B cell (primary cell): Measurements from ENCODE around the gene KLHL25. TPM values are rescaled to one million over a fixed set of nuclear protein-coding genes. Genes with fewer than 3 reads are reported as not detected.

Source experiments
- ATAC-seq: fragments of 200-7000 bp; cut with Tn5 transposase; one replicate; pipeline ENCODE4 v1.10.0; 2021; ENCODE audit warnings: low read depth, mild to moderate bottlenecking, moderate number of reproducible peaks, moderate library complexity
- CTCF ChIA-PET: fragments of 350-600 bp; sonication (Branson Sonifier 250); formaldehyde crosslinking; loops from one replicate; lab custom pipeline; 2021; ENCODE audit warnings: antibody characterized with exemption, inconsistent platforms; lab: Charles Lee
- POLR2A ChIA-PET: fragments of 350-600 bp; sonication (Branson Sonifier 250); formaldehyde crosslinking; loops from one replicate; lab custom pipeline; 2021; ENCODE audit warnings: antibody characterized with exemption; lab: Charles Lee
- DNase-seq: peaks from one replicate; pipeline ENCODE4 v3.0.0; 2013
- H2AFZ ChIP-seq: 2 replicates; pipeline ENCODE4 v1.6.1; 2012; ENCODE audit warnings: mild to moderate bottlenecking, low read depth, low read length; ENCODE audit not compliant: insufficient read depth, poor library complexity, severe bottlenecking
- H3K27ac ChIP-seq, 2 donors: 1 replicate in 1 of 2; 2 replicates in 1 of 2; pipeline ENCODE4 v1.5.1; 2012 to 2013; ENCODE audit warnings: low read length in 2 of 2, mild to moderate bottlenecking in 2 of 2, moderate library complexity in 1 of 2
- H3K27me3 ChIP-seq, 4 experiments: fragments of 200-600 bp in 1 of 4; sonication (generic) in 1 of 4; replicated peaks in 1 of 4; 1 replicate in 2 of 4; 2 replicates in 2 of 4; pipeline versions ENCODE4 v1.6.1 to v1.7.0; 2013 to 2016; ENCODE audit warnings: low read length in 3 of 4, mild to moderate bottlenecking in 2 of 4, mixed read lengths in 1 of 4, moderate library complexity in 1 of 4; ENCODE audit not compliant: insufficient read depth in 4 of 4, control insufficient read depth in 3 of 4; ENCODE audit errors: control extremely low read depth in 1 of 4
- H3K36me3 ChIP-seq, 2 experiments: replicated peaks in 1 of 2; 1 replicate in 1 of 2; 2 replicates in 1 of 2; pipeline versions ENCODE4 v1.6.1 to v1.7.1; 2013; ENCODE audit warnings: low read length in 1 of 2; ENCODE audit not compliant: insufficient read depth in 2 of 2, control insufficient read depth in 1 of 2; ENCODE audit errors: control extremely low read depth in 1 of 2, extremely low read depth in 1 of 2
- H3K4me1 ChIP-seq, 2 donors: fragments of 200-600 bp in 1 of 2; sonication (generic) in 1 of 2; 1 replicate in 1 of 2; 2 replicates in 1 of 2; pipeline versions ENCODE4 v1.5.1 to v1.6.1; 2013 to 2017; ENCODE audit warnings: low read length in 2 of 2; ENCODE audit not compliant: control insufficient read depth in 2 of 2, insufficient read depth in 2 of 2
- H3K4me2 ChIP-seq: replicated peaks from 2 replicates; pipeline ENCODE3; 2012; ENCODE audit warnings: mild to moderate bottlenecking, low read depth, low read length; ENCODE audit not compliant: poor library complexity, severe bottlenecking
- H3K4me3 ChIP-seq, 5 experiments: fragments of 200-600 bp in 1 of 5; sonication (generic) in 1 of 5; 1 replicate in 3 of 5; 2 replicates in 2 of 5; pipeline versions ENCODE4 v1.5.1 to v1.7.0; 2011 to 2016; ENCODE audit warnings: low read length in 4 of 5, mild to moderate bottlenecking in 4 of 5, low read depth in 2 of 5, control low read depth in 1 of 5, moderate library complexity in 1 of 5; ENCODE audit not compliant: insufficient read depth in 1 of 5; ENCODE audit errors: control extremely low read depth in 1 of 5, extremely low read depth in 1 of 5
- H3K79me2 ChIP-seq: fragments of 200-600 bp; sonication (generic); one replicate; pipeline ENCODE4 v1.6.0; 2016; ENCODE audit warnings: low read length; ENCODE audit not compliant: control insufficient read depth, insufficient read depth
- H3K9ac ChIP-seq: fragments of 200-600 bp; sonication (generic); 2 replicates; pipeline ENCODE4 v1.6.1; 2017; ENCODE audit warnings: mild to moderate bottlenecking, low read length, moderate library complexity
- H3K9me3 ChIP-seq, 3 donors: one replicate each; pipeline versions ENCODE4 v1.6.1 to v1.7.1; 2013; ENCODE audit warnings: low read length in 2 of 3; ENCODE audit not compliant: control insufficient read depth in 2 of 3, insufficient read depth in 1 of 3; ENCODE audit errors: control extremely low read depth in 1 of 3
- H4K20me1 ChIP-seq: 2 replicates; pipeline ENCODE4 v1.6.0; 2012; ENCODE audit warnings: mild to moderate bottlenecking, low read length; ENCODE audit not compliant: insufficient read depth, control insufficient read depth, poor library complexity, severe bottlenecking
- H3K27ac Mint-ChIP-seq: one replicate; pipeline ENCODE4 v1.8.0; 2021; ENCODE audit warnings: mixed read lengths
- H3K27me3 Mint-ChIP-seq: one replicate; pipeline ENCODE4 v1.8.0; 2021; ENCODE audit warnings: mixed read lengths
- H3K4me1 Mint-ChIP-seq: one replicate; pipeline ENCODE4 v1.8.0; 2021; ENCODE audit warnings: mixed read lengths
- H3K4me3 Mint-ChIP-seq: one replicate; pipeline ENCODE4 v1.8.0; 2021; ENCODE audit warnings: mixed read lengths
- H3K9me3 Mint-ChIP-seq: one replicate; pipeline ENCODE4 v1.8.0; 2022; ENCODE audit warnings: mixed read lengths; ENCODE audit not compliant: insufficient read depth
- CTCF ChIP-seq: fragments of 200-600 bp; IDR thresholded peaks from one replicate; pipeline ENCODE4 v1.8.0; 2022; ENCODE audit warnings: antibody characterized with exemption, mild to moderate bottlenecking
- EZH2 ChIP-seq: IDR thresholded peaks from 2 replicates; pipeline ENCODE4 v1.6.1; 2012; ENCODE audit warnings: borderline replicate concordance, low read depth, mild to moderate bottlenecking, moderate library complexity, low read length; ENCODE audit not compliant: insufficient read depth, poor library complexity, severe bottlenecking
- WGBS: methylation state at CpG from one replicate; pipeline ENCODE4 v1.1.5; 2013; ENCODE audit warnings: missing lambda C conversion rate; ENCODE audit not compliant: insufficient coverage; 5-methylcytosine and 5-hydroxymethylcytosine counted together
- intact Hi-C: fragments of 100-400 bp; cut with micrococcal nuclease; formaldehyde crosslinking; loops from one replicate; pipeline ENCODE4 v1.10.0; 2022
- polyA plus RNA-seq: library from polyadenylated mRNA; depleted of rRNA; stranded (reverse); fragments of >200 nt; gene quantifications from 2 replicates; pipeline ENCODE4 v1.2.3, GENCODE V29; 2012
- total RNA-seq, 2 donors: library from RNA; stranded (reverse); fragments of 120-200 nt in 1 of 2; gene quantifications; 1 replicate in 1 of 2; 2 replicates in 1 of 2; pipeline versions ENCODE4 v1.2.3 to v1.2.4, GENCODE V29; 2013 to 2022

KLHL25 gene
- total and polyA plus RNA-seq, 2 donors (not counting 1 experiment from before 2014, with no cell fraction given) = 1.1 to 3.3 TPM

GRCh38 chr15:85753261-85753660 lies 41.5 kb downstream of the KLHL25 start:
- Mint-ChIP-seq H3K27me3 (no peaks in the 10 kb centered on the region), H3K9me3 (no peaks in the 10 kb centered on the region), H3K27ac (no peak overlapping the region), H3K4me3 (no peak overlapping the region), H3K4me1 (peaks cover 2% of the 10 kb centered on the region)
- Histone ChIP-seq H3K27me3 (no peaks in the 10 kb centered on the region), H3K27ac (no peak overlapping the region), H4K20me1 (peaks cover 15% of the 10 kb centered on the region), H3K4me1 (no peaks in the 10 kb centered on the region), H2AFZ (no peak overlapping the region), H3K9me3 (no peaks in the 10 kb centered on the region), H3K36me3 (peaks cover 0 to 10% of the 10 kb centered on the region in 2 experiments), H3K4me2 (no peak overlapping the region), H3K4me3 (no peak overlapping the region), H3K9ac (no peak overlapping the region), H3K79me2 (no peaks in the 10 kb centered on the region)
- no CpG with 5 or more reads among the region's 1 CpG for WGBS
- ChIA-PET POLR2A (no interaction called here), CTCF (no interaction called here)
- ATAC-seq (no peak), DNase-seq (no peak)
- no peak for TF ChIP-seq CTCF
- no peak for TF ChIP-seq EZH2
- intact Hi-C loops = no loop called here

- Histone ChIP-seq H4K20me1 (peaks cover 22% of the 10 kb centered on the region), H3K27me3 (no peaks in the 10 kb centered on the region), H2AFZ (no peak overlapping the region), H3K4me1 (no peaks in the 10 kb centered on the region), H3K9ac (no peak overlapping the region), H3K4me3 (no peak overlapping the region), H3K36me3 (peaks cover 0 to 17% of the 10 kb centered on the region in 2 experiments), H3K4me2 (no peak overlapping the region), H3K27ac (no peak overlapping the region), H3K9me3 (no peaks in the 10 kb centered on the region), H3K79me2 (no peaks in the 10 kb centered on the region)
- Mint-ChIP-seq H3K4me1 (peaks cover 2% of the 10 kb centered on the region), H3K27ac (peak overlapping the region; percentile 2), H3K27me3 (no peaks in the 10 kb centered on the region), H3K9me3 (no peaks in the 10 kb centered on the region), H3K4me3 (no peak overlapping the region)
- WGBS = 59% methylated on average over 7 of the region's 8 CpGs
- DNase-seq (no peak), ATAC-seq (no peak)
- intact Hi-C loops = no loop called here
- ChIA-PET POLR2A (no interaction called here), CTCF (no interaction called here)
- TF ChIP-seq EZH2 = no peak
- TF ChIP-seq CTCF = no peak
Observed at GRCh38 chr15:85752491-85752961, 42.2 kb downstream of the KLHL25 start.
